ENCODE results near the gene TRIM37. TPM values are rescaled to one million over a fixed set of nuclear protein-coding genes. Genes with fewer than 3 reads are reported as not detected.

Gene TRIM37
- polyA plus RNA-seq, 1 donor (not counting 4 experiments of a cell fraction or from before 2014, with no cell fraction given), result 26.4 TPM

GRCh38 chr17:59003860-59004259 is 102.8 kb downstream of the TRIM37 start:
- no peaks in the 10 kb centered on the region for H3K79me2 ChIP-seq (ENCODE audit: control insufficient read depth, insufficient read depth, low read length)
- dilution Hi-C loops (cut with MboI; ENCODE audit: extremely low pct_ligation_motif_present, low sequenced_read_pairs), result no loop called here

DNA sequence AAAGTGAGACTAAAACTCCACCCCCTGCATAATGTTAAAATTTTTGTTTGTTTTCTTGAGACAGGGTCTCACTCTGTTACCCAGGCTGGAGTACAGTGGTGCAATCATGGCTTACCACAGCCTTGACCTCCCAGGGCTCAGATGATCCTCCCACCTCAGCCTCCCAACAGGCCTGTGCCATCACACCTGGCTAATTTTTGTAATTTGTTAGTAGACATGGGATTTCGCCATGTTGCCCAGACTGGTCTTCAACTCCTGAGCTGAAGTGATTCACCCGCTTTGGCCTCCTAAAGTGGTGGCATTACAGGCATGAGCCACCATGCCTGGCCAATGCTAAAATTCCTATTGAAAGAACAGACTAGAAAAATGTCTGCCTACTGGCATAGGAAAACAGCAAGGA is 103.8 kb downstream of the TRIM37 start:
- Histone ChIP-seq H4K20me1 (ENCODE audit: control insufficient read depth, extremely low read depth, insufficient read depth, low read length) (no peaks in the 10 kb centered on the region), H3K4me2 (ENCODE audit: control insufficient read depth, extremely low read depth, insufficient read depth, low read depth, low read length) (no peak overlapping the region), H2AFZ (ENCODE audit: control insufficient read depth, low read length) (no peak overlapping the region), H3K4me1 (ENCODE audit: control insufficient read depth, extremely low read depth, insufficient read depth, low read length) (no peaks in the 10 kb centered on the region), H3K36me3 (ENCODE audit: control insufficient read depth in 2 of 2, extremely low read depth in 1 of 2, insufficient read depth in 2 of 2, low read length in 2 of 2) (peaks cover 0 to 12% of the 10 kb centered on the region in 2 experiments), H3K4me3 (ENCODE audit: control insufficient read depth in 2 of 3, extremely low read depth in 1 of 3, insufficient read depth in 2 of 3, low read depth in 1 of 3, low read length in 3 of 3) (no peak overlapping the region), H3K9me1 (ENCODE audit: control insufficient read depth, extremely low read depth, insufficient read depth, low read length) (no peaks in the 10 kb centered on the region), H3K79me2 (ENCODE audit: control insufficient read depth, insufficient read depth, low read length) (no peaks in the 10 kb centered on the region), H3K9me3 (ENCODE audit: control insufficient read depth, low read depth, low read length) (no peaks in the 10 kb centered on the region), H3K9ac (ENCODE audit: control insufficient read depth, extremely low read depth, insufficient read depth, low read length) (no peak overlapping the region), H3K27ac (ENCODE audit: control insufficient read depth, insufficient read depth, low read length) (no peak overlapping the region), H3K27me3 (ENCODE audit: control insufficient read depth, extremely low read depth, insufficient read depth, low read length) (no peaks in the 10 kb centered on the region)
- DNase-seq (ENCODE audit: low read depth, low spot score), result no peak
- TF ChIP-seq, protein P1, sequence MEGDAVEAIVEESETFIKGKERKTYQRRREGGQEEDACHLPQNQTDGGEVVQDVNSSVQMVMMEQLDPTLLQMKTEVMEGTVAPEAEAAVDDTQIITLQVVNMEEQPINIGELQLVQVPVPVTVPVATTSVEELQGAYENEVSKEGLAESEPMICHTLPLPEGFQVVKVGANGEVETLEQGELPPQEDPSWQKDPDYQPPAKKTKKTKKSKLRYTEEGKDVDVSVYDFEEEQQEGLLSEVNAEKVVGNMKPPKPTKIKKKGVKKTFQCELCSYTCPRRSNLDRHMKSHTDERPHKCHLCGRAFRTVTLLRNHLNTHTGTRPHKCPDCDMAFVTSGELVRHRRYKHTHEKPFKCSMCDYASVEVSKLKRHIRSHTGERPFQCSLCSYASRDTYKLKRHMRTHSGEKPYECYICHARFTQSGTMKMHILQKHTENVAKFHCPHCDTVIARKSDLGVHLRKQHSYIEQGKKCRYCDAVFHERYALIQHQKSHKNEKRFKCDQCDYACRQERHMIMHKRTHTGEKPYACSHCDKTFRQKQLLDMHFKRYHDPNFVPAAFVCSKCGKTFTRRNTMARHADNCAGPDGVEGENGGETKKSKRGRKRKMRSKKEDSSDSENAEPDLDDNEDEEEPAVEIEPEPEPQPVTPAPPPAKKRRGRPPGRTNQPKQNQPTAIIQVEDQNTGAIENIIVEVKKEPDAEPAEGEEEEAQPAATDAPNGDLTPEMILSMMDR (optimal IDR thresholded peaks at IDR 0.05 in 1 of 3, IDR thresholded peaks at IDR 0.05 in 1 of 3, conservative IDR thresholded peaks at IDR 0.05 in 1 of 3; ENCODE audit: extremely low read depth in 1 of 3, insufficient read depth in 2 of 3, low read length in 3 of 3), result no peak
- no peak for TF ChIP-seq EZH2 (IDR thresholded peaks at IDR 0.05; ENCODE audit: low read length)
- dilution Hi-C loops (cut with MboI; ENCODE audit: extremely low pct_ligation_motif_present, low sequenced_read_pairs), result no loop called here
- FAIRE-seq, result no peak

More at GRCh38 chr17:59003860-59004259, 102.8 kb downstream of the TRIM37 start:
- TF ChIP-seq EZH2 (IDR thresholded peaks at IDR 0.05; ENCODE audit: low read length), result no peak
- Histone ChIP-seq H2AFZ (ENCODE audit: control insufficient read depth, low read length) (no peak overlapping the region), H3K4me2 (ENCODE audit: control insufficient read depth, extremely low read depth, insufficient read depth, low read depth, low read length) (no peak overlapping the region), H3K27me3 (ENCODE audit: control insufficient read depth, extremely low read depth, insufficient read depth, low read length) (no peaks in the 10 kb centered on the region), H3K4me3 (ENCODE audit: control insufficient read depth in 2 of 3, extremely low read depth in 1 of 3, insufficient read depth in 2 of 3, low read depth in 1 of 3, low read length in 3 of 3) (no peak overlapping the region), H3K36me3 (ENCODE audit: control insufficient read depth in 2 of 2, extremely low read depth in 1 of 2, insufficient read depth in 2 of 2, low read length in 2 of 2) (peaks cover 0 to 11% of the 10 kb centered on the region in 2 experiments), H3K9me3 (ENCODE audit: control insufficient read depth, low read depth, low read length) (no peaks in the 10 kb centered on the region), H3K9ac (ENCODE audit: control insufficient read depth, extremely low read depth, insufficient read depth, low read length) (no peak overlapping the region), H4K20me1 (ENCODE audit: control insufficient read depth, extremely low read depth, insufficient read depth, low read length) (no peaks in the 10 kb centered on the region), H3K27ac (ENCODE audit: control insufficient read depth, insufficient read depth, low read length) (no peak overlapping the region), H3K9me1 (ENCODE audit: control insufficient read depth, extremely low read depth, insufficient read depth, low read length) (no peaks in the 10 kb centered on the region), H3K4me1 (ENCODE audit: control insufficient read depth, extremely low read depth, insufficient read depth, low read length) (no peaks in the 10 kb centered on the region)
- FAIRE-seq, result no peak
- no peak for DNase-seq (ENCODE audit: low read depth, low spot score)

GRCh38 chr17:59002126-59002525 is 104.6 kb downstream of the TRIM37 start:
- dilution Hi-C loops (cut with MboI; ENCODE audit: extremely low pct_ligation_motif_present, low sequenced_read_pairs), result no loop called here
- no peaks in the 10 kb centered on the region for H3K9me1 ChIP-seq (ENCODE audit: control insufficient read depth, extremely low read depth, insufficient read depth, low read length)
- H3K9ac ChIP-seq (ENCODE audit: control insufficient read depth, extremely low read depth, insufficient read depth, low read length), result no peak overlapping the region
- peaks cover 0 to 13% of the 10 kb centered on the region in 2 experiments for H3K36me3 ChIP-seq (ENCODE audit: control insufficient read depth in 2 of 2, extremely low read depth in 1 of 2, insufficient read depth in 2 of 2, low read length in 2 of 2)
- no peak for FAIRE-seq
- H3K27me3 ChIP-seq (ENCODE audit: control insufficient read depth, extremely low read depth, insufficient read depth, low read length), result no peaks in the 10 kb centered on the region
- H3K79me2 ChIP-seq (ENCODE audit: control insufficient read depth, insufficient read depth, low read length), result no peaks in the 10 kb centered on the region
- H3K4me1 ChIP-seq (ENCODE audit: control insufficient read depth, extremely low read depth, insufficient read depth, low read length), result no peaks in the 10 kb centered on the region
- no peak for DNase-seq (ENCODE audit: low read depth, low spot score)
- no peak overlapping the region for H3K27ac ChIP-seq (ENCODE audit: control insufficient read depth, insufficient read depth, low read length)
- no peak overlapping the region for H3K4me2 ChIP-seq (ENCODE audit: control insufficient read depth, extremely low read depth, insufficient read depth, low read depth, low read length)
- no peak overlapping the region for H2AFZ ChIP-seq (ENCODE audit: control insufficient read depth, low read length)
- H3K4me3 ChIP-seq (ENCODE audit: control insufficient read depth in 2 of 3, extremely low read depth in 1 of 3, insufficient read depth in 2 of 3, low read depth in 1 of 3, low read length in 3 of 3), result no peak overlapping the region
- H4K20me1 ChIP-seq (ENCODE audit: control insufficient read depth, extremely low read depth, insufficient read depth, low read length), result no peaks in the 10 kb centered on the region
- H3K9me3 ChIP-seq (ENCODE audit: control insufficient read depth, low read depth, low read length), result no peaks in the 10 kb centered on the region
- TF ChIP-seq, protein P1 (optimal IDR thresholded peaks at IDR 0.05 in 1 of 3, IDR thresholded peaks at IDR 0.05 in 1 of 3, conservative IDR thresholded peaks at IDR 0.05 in 1 of 3; ENCODE audit: extremely low read depth in 1 of 3, insufficient read depth in 2 of 3, low read length in 3 of 3), result no peak
- TF ChIP-seq EZH2 (IDR thresholded peaks at IDR 0.05; ENCODE audit: low read length), result no peak

All from keratinocyte (primary cell).